Activated CD4-positive, alpha-beta T cell treated with anti-CD3 and anti-CD28 coated beads, Interleukin-2, amount 50 U/mL, for 16 hours (primary cell): Measurements from ENCODE around the gene ZKSCAN4.

Source experiments
- DNase-seq: peaks from one replicate; pipeline ENCODE4 v3.0.0-alpha.2; 2020

Gene ZKSCAN4

GRCh38 chr6:28252009-28252975 is at the start of gene ZKSCAN4:
Gene ZKSCAN4 (minus strand): TSS chr6:28252269. CDS start chr6:28251980, 289 bp downstream.
- DNase-seq = peak; percentile 84

GRCh38 chr6:28296520-28297060 is 44.5 kb upstream of the ZKSCAN4 start:
- DNase-seq = no peak

GRCh38 chr6:28295326-28295725 is 43.3 kb upstream of the ZKSCAN4 start:
- no peak for DNase-seq

- DNase-seq = no peak
These were observed 39.5 kb upstream of the ZKSCAN4 start for GRCh38 chr6:28291573-28291972.

- DNase-seq = no peak
These were observed 30.9 kb upstream of the ZKSCAN4 start for GRCh38 chr6:28282926-28283325.

GRCh38 chr6:28281288-28282064 is 29.4 kb upstream of the ZKSCAN4 start, which contains the start of gene PGBD1:
Gene PGBD1 (plus strand): TSS chr6:28281572. CDS start chr6:28283814, 2,242 bp downstream.
- peak; percentile 64 for DNase-seq

GRCh38 chr6:28280595-28281287 is 28.7 kb upstream of the ZKSCAN4 start:
- no peak for DNase-seq

- DNase-seq = no peak
These were observed 25.7 kb upstream of the ZKSCAN4 start for GRCh38 chr6:28277746-28278145.

GRCh38 chr6:28274888-28275287 is 22.8 kb upstream of the ZKSCAN4 start:
- peak; percentile 10 for DNase-seq

- DNase-seq = peak; percentile 69
These were observed 17.4 kb upstream of the ZKSCAN4 start for GRCh38 chr6:28269492-28269891.

GRCh38 chr6:28267695-28268059 is 15.6 kb upstream of the ZKSCAN4 start:
- no peak for DNase-seq

- DNase-seq = peak; percentile 85
These were observed 15.1 kb upstream of the ZKSCAN4 start, which contains the start of gene ZSCAN26 for GRCh38 chr6:28266962-28267694. Gene ZSCAN26 (plus strand): TSS chr6:28267143. CDS start chr6:28271920, 4,777 bp downstream.

- no peak for DNase-seq
These were observed 14.5 kb upstream of the ZKSCAN4 start for GRCh38 chr6:28266563-28266961.

- DNase-seq = no peak
These were observed 12.8 kb upstream of the ZKSCAN4 start for GRCh38 chr6:28264834-28265401.

- no peak for DNase-seq
These were observed 11.9 kb upstream of the ZKSCAN4 start for GRCh38 chr6:28263922-28264321.

- DNase-seq = peak; percentile 14
These were observed 7.1 kb upstream of the ZKSCAN4 start, which contains the start of gene NKAPL for GRCh38 chr6:28258877-28259777. Gene NKAPL (plus strand): TSS chr6:28259297. CDS start chr6:28259372, 75 bp downstream.

- no peak for DNase-seq
These were observed 5.0 kb upstream of the ZKSCAN4 start for GRCh38 chr6:28257042-28257441.

- no peak for DNase-seq
These were observed 2.1 kb upstream of the ZKSCAN4 start for GRCh38 chr6:28254121-28254519.

GRCh38 chr6:28251661-28252008 is 434 bp downstream of the ZKSCAN4 start:
- DNase-seq = peak; percentile 36

GRCh38 chr6:28250747-28251146 is 1.3 kb downstream of the ZKSCAN4 start:
- no peak for DNase-seq
